ENCODE data around the gene FRMD5.

DNA sequence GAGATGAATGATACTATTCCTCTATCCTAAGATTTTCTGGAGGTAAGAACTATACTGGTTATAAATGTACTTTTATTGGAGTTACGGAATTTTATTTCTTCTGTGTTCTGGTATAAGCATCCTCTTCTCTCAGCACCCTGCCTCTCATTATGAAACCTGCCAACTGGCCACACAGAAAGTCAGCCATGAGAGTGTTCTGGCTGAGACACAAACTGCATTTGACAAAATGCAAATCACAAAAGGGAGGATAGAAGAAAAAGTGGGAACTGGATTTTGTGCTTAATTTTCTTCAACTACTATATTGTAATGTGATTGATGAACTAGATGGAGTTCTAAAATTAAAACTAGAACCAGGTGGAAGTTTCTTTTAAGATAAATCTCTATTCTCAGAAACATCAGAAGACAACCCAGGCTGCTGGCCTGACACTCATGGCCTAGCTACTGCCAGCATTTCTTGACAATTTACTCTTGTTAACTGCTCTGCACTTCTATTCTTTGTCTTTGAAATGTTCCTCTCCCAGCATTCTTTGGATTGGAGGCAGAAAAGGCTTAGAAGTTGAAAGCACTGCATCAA, 225.2 kb downstream of the FRMD5 start:
- TF ChIP-seq, protein P1, sequence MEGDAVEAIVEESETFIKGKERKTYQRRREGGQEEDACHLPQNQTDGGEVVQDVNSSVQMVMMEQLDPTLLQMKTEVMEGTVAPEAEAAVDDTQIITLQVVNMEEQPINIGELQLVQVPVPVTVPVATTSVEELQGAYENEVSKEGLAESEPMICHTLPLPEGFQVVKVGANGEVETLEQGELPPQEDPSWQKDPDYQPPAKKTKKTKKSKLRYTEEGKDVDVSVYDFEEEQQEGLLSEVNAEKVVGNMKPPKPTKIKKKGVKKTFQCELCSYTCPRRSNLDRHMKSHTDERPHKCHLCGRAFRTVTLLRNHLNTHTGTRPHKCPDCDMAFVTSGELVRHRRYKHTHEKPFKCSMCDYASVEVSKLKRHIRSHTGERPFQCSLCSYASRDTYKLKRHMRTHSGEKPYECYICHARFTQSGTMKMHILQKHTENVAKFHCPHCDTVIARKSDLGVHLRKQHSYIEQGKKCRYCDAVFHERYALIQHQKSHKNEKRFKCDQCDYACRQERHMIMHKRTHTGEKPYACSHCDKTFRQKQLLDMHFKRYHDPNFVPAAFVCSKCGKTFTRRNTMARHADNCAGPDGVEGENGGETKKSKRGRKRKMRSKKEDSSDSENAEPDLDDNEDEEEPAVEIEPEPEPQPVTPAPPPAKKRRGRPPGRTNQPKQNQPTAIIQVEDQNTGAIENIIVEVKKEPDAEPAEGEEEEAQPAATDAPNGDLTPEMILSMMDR (IDR thresholded peaks at IDR 0.05): no peak
- no peak for TF ChIP-seq EZH2 (IDR thresholded peaks at IDR 0.05; ENCODE audit: borderline replicate concordance, insufficient read depth, low read depth, low read length, poor library complexity, severe bottlenecking)
